WTC11 (cell line): ENCODE results near the gene CDH12. TPM values are rescaled to one million over a fixed set of nuclear protein-coding genes. Genes with fewer than 3 reads are reported as not detected.

Experiments
- ATAC-seq: fragments of 200-7000 bp; cut with Tn5 transposase; 2 replicates; pipeline ENCODE4 v1.10.0; 2021; ENCODE audit warnings: mild to moderate bottlenecking, moderate library complexity
- CTCF ChIA-PET: fragments of 300-600 bp; sonication (Branson Sonifier 250); formaldehyde crosslinking; loops from one replicate; lab custom pipeline; 2021; ENCODE audit warnings: antibody characterized with exemption; lab: Charles Lee
- POLR2A ChIA-PET: fragments of 350-600 bp; sonication (Branson Sonifier 250); formaldehyde crosslinking; loops from one replicate; lab custom pipeline; 2021; ENCODE audit warnings: antibody characterized with exemption; lab: Charles Lee
- DNase-seq: peaks from one replicate; pipeline ENCODE4 v3.0.0; 2021; ENCODE audit warnings: low spot score
- H3K27ac Mint-ChIP-seq: 2 replicates; pipeline ENCODE4 v1.8.0; 2021; ENCODE audit warnings: mixed read lengths
- H3K27me3 Mint-ChIP-seq: 2 replicates; pipeline ENCODE4 v1.8.0; 2021; ENCODE audit warnings: low read depth, mild to moderate bottlenecking, moderate library complexity, mixed read lengths
- H3K36me3 Mint-ChIP-seq: 2 replicates; pipeline ENCODE4 v1.8.0; 2021; ENCODE audit warnings: mixed read lengths
- H3K4me1 Mint-ChIP-seq: 2 replicates; pipeline ENCODE4 v1.8.0; 2022; ENCODE audit warnings: mixed read lengths
- H3K4me3 Mint-ChIP-seq: 2 replicates; pipeline ENCODE4 v1.8.0; 2021; ENCODE audit warnings: mild to moderate bottlenecking, moderate library complexity, mixed read lengths
- H3K9me3 Mint-ChIP-seq: 2 replicates; pipeline ENCODE4 v1.8.0; 2021; ENCODE audit warnings: mixed read lengths
- ARID4B ChIP-seq: sonication (generic); formaldehyde crosslinking; IDR thresholded peaks from 2 replicates; pipeline ENCODE4 v1.8.0; 2023; ENCODE audit warnings: missing genetic modification reagents, mild to moderate bottlenecking, borderline replicate concordance
- ATF1 ChIP-seq: sonication (generic); formaldehyde crosslinking; IDR thresholded peaks from 2 replicates; pipeline ENCODE4 v1.8.1; 2023; ENCODE audit warnings: mild to moderate bottlenecking, moderate library complexity, missing genetic modification reagents
- CREB1 ChIP-seq: sonication (generic); formaldehyde crosslinking; IDR thresholded peaks from 2 replicates; pipeline ENCODE4 v1.8.0; 2023; ENCODE audit warnings: mild to moderate bottlenecking, missing genetic modification reagents
- CREM ChIP-seq: sonication (generic); formaldehyde crosslinking; IDR thresholded peaks from 2 replicates; pipeline ENCODE4 v1.8.1; 2022; ENCODE audit warnings: mild to moderate bottlenecking, missing genetic modification reagents, moderate library complexity
- E2F4 ChIP-seq: sonication (generic); formaldehyde crosslinking; IDR thresholded peaks from 2 replicates; pipeline ENCODE4 v1.8.1; 2022; ENCODE audit warnings: low read depth, mild to moderate bottlenecking, moderate library complexity, missing genetic modification reagents, borderline replicate concordance
- FOXP4 ChIP-seq: sonication (generic); formaldehyde crosslinking; IDR thresholded peaks from 2 replicates; pipeline ENCODE4 v1.8.0; 2022; ENCODE audit warnings: mild to moderate bottlenecking, missing genetic modification reagents
- GABPB1 ChIP-seq: sonication (generic); formaldehyde crosslinking; IDR thresholded peaks from 2 replicates; pipeline ENCODE4 v1.8.1; 2023; ENCODE audit warnings: mild to moderate bottlenecking, missing genetic modification reagents
- GRHL2 ChIP-seq: fragments of 250-450 bp; sonication (Bioruptor Pico); IDR thresholded peaks from 2 replicates; pipeline ENCODE4 v1.8.0; 2022; ENCODE audit warnings: mild to moderate bottlenecking, moderate library complexity; ENCODE audit not compliant: insufficient replicate concordance, severe bottlenecking
- HMGA2 ChIP-seq: fragments of 250-450 bp; sonication (Bioruptor Pico); IDR thresholded peaks from 2 replicates; pipeline ENCODE4 v1.4.0; 2021; ENCODE audit warnings: mild to moderate bottlenecking, moderate library complexity
- NFYB ChIP-seq: sonication (generic); formaldehyde crosslinking; conservative IDR thresholded peaks from 2 replicates; pipeline ENCODE4 v1.8.0; 2022; ENCODE audit warnings: low read depth, missing genetic modification reagents
- NR2C2 ChIP-seq: sonication (generic); formaldehyde crosslinking; IDR thresholded peaks from 2 replicates; pipeline ENCODE4 v1.8.0; 2022; ENCODE audit warnings: mild to moderate bottlenecking, missing genetic modification reagents
- SMAD4 ChIP-seq: sonication (generic); formaldehyde crosslinking; IDR thresholded peaks from 2 replicates; pipeline ENCODE4 v1.8.0; 2022; ENCODE audit warnings: mild to moderate bottlenecking, missing genetic modification reagents
- SP1 ChIP-seq: sonication (generic); formaldehyde crosslinking; conservative IDR thresholded peaks from 2 replicates; pipeline ENCODE4 v1.8.1; 2022; ENCODE audit warnings: missing genetic modification reagents
- total RNA-seq: library from RNA; stranded (reverse); gene quantifications from 3 replicates; pipeline ENCODE4 v1.2.3, GENCODE V29; 2021
- TF ChIP-seq, protein P1 (sequence below): fragments of 250-450 bp; sonication (Bioruptor Pico); IDR thresholded peaks from 2 replicates; pipeline ENCODE4 v2.1.2; 2022; ENCODE audit warnings: mild to moderate bottlenecking, moderate library complexity
- TF ChIP-seq, protein P2 (sequence below): sonication (generic); formaldehyde crosslinking; IDR thresholded peaks from 2 replicates; pipeline ENCODE4 v1.8.0; 2022; ENCODE audit warnings: mild to moderate bottlenecking, missing genetic modification reagents
- TF ChIP-seq, protein P3 (sequence below): sonication (generic); formaldehyde crosslinking; conservative IDR thresholded peaks from 2 replicates; pipeline ENCODE4 v1.8.1; 2023; ENCODE audit warnings: mild to moderate bottlenecking, low read depth, missing genetic modification reagents, moderate library complexity

The CDH12 gene
- total RNA-seq, 1 experiment from 2014 or later: not detected

GRCh38 chr5:22787398-22787797, 65.7 kb downstream of the CDH12 start:
- no peaks in the 10 kb centered on the region; the same call in 1 of the 2 replicates for H3K36me3 Mint-ChIP-seq
- H3K9me3 Mint-ChIP-seq: peaks cover 9% of the 10 kb centered on the region
- DNase-seq: no peak
- TF ChIP-seq ATF1: no peak
- no peak for TF ChIP-seq NR2C2 (CRISPR knock-in tag)
- no peak for TF ChIP-seq SP1 (CRISPR knock-in tag)
- TF ChIP-seq HMGA2 (CRISPR knock-in tag): peak; percentile 92
- no peak for TF ChIP-seq GRHL2
- no peak overlapping the region for H3K27ac Mint-ChIP-seq
- H3K4me3 Mint-ChIP-seq: no peak overlapping the region
- POLR2A ChIA-PET: interaction anchor here (0.6 kb wide), 1 partner anchor 21 kb away, joined by 7 read pairs; no protein-coding TSS in a partner anchor
- no peaks in the 10 kb centered on the region for H3K27me3 Mint-ChIP-seq
- no peak for ATAC-seq
- CTCF ChIA-PET: no interaction called here
- no peaks in the 10 kb centered on the region for H3K4me1 Mint-ChIP-seq

GRCh38 chr5:22780756-22781155, 72.4 kb downstream of the CDH12 start:
- ATAC-seq (no peak), DNase-seq (no peak)
- ChIA-PET CTCF (no interaction called here), POLR2A (no interaction called here)
- H3K36me3 Mint-ChIP-seq: no peaks in the 10 kb centered on the region; the same call in 1 of the 2 replicates
- H3K27ac Mint-ChIP-seq: no peak overlapping the region
- H3K4me3 Mint-ChIP-seq: no peak overlapping the region
- peaks cover 2% of the 10 kb centered on the region for H3K9me3 Mint-ChIP-seq
- no peaks in the 10 kb centered on the region for H3K27me3 Mint-ChIP-seq
- H3K4me1 Mint-ChIP-seq: no peaks in the 10 kb centered on the region
- no peak for TF ChIP-seq E2F4 (CRISPR knock-in tag)

- ATAC-seq: no peak
- H3K4me1 Mint-ChIP-seq: no peaks in the 10 kb centered on the region
- CTCF ChIA-PET: no interaction called here
- TF ChIP-seq, protein P1, sequence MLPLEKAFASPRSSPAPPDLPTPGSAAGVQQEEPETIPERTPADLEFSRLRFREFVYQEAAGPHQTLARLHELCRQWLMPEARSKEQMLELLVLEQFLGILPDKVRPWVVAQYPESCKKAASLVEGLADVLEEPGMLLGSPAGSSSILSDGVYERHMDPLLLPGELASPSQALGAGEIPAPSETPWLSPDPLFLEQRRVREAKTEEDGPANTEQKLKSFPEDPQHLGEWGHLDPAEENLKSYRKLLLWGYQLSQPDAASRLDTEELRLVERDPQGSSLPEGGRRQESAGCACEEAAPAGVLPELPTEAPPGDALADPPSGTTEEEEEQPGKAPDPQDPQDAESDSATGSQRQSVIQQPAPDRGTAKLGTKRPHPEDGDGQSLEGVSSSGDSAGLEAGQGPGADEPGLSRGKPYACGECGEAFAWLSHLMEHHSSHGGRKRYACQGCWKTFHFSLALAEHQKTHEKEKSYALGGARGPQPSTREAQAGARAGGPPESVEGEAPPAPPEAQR: no peak
- TF ChIP-seq GABPB1 (no peak), FOXP4 (CRISPR knock-in tag) (no peak), NFYB (CRISPR knock-in tag) (no peak), CREB1 (CRISPR knock-in tag) (no peak), SMAD4 (CRISPR knock-in tag) (no peak), CREM (CRISPR knock-in tag) (no peak), ARID4B (no peak)
- TF ChIP-seq, protein P2, sequence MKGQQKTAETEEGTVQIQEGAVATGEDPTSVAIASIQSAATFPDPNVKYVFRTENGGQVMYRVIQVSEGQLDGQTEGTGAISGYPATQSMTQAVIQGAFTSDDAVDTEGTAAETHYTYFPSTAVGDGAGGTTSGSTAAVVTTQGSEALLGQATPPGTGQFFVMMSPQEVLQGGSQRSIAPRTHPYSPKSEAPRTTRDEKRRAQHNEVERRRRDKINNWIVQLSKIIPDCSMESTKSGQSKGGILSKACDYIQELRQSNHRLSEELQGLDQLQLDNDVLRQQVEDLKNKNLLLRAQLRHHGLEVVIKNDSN (CRISPR knock-in tag): no peak
- TF ChIP-seq, protein P3, sequence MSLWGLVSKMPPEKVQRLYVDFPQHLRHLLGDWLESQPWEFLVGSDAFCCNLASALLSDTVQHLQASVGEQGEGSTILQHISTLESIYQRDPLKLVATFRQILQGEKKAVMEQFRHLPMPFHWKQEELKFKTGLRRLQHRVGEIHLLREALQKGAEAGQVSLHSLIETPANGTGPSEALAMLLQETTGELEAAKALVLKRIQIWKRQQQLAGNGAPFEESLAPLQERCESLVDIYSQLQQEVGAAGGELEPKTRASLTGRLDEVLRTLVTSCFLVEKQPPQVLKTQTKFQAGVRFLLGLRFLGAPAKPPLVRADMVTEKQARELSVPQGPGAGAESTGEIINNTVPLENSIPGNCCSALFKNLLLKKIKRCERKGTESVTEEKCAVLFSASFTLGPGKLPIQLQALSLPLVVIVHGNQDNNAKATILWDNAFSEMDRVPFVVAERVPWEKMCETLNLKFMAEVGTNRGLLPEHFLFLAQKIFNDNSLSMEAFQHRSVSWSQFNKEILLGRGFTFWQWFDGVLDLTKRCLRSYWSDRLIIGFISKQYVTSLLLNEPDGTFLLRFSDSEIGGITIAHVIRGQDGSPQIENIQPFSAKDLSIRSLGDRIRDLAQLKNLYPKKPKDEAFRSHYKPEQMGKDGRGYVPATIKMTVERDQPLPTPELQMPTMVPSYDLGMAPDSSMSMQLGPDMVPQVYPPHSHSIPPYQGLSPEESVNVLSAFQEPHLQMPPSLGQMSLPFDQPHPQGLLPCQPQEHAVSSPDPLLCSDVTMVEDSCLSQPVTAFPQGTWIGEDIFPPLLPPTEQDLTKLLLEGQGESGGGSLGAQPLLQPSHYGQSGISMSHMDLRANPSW (CRISPR knock-in tag): no peak
Observed at GRCh38 chr5:22779499-22779898, 73.6 kb downstream of the CDH12 start.

More at GRCh38 chr5:22779499-22779898, 73.6 kb downstream of the CDH12 start:
- no peak overlapping the region for H3K27ac Mint-ChIP-seq
- POLR2A ChIA-PET: no interaction called here
- no peaks in the 10 kb centered on the region; the same call in 1 of the 2 replicates for H3K9me3 Mint-ChIP-seq
- DNase-seq: no peak
- no peaks in the 10 kb centered on the region for H3K36me3 Mint-ChIP-seq
- no peak overlapping the region for H3K4me3 Mint-ChIP-seq
- no peaks in the 10 kb centered on the region for H3K27me3 Mint-ChIP-seq
